Hepatocyte (in vitro differentiated cells): Measurements from ENCODE around the gene PHF10.

Experiments
- CTCF ChIP-seq: fragments of 200-600 bp; sonication (generic); IDR thresholded peaks from 2 replicates; pipeline ENCODE4 v1.5.1; 2016; ENCODE audit warnings: antibody characterized with exemption, mild to moderate bottlenecking; ENCODE audit not compliant: poor library complexity
- EZH2phosphoT487 ChIP-seq: fragments of 200-600 bp; sonication (generic); IDR thresholded peaks from one replicate; pipeline ENCODE4 v1.6.1; 2018; ENCODE audit warnings: antibody characterized with exemption, mild to moderate bottlenecking, low read depth, moderate library complexity; ENCODE audit not compliant: unreplicated experiment, severe bottlenecking

- TF ChIP-seq CTCF, result no peak
- no peak for TF ChIP-seq EZH2phosphoT487
Observed at GRCh38 chr6:169709293-169709692, 15.0 kb downstream of the PHF10 start.
